OCI-LY1 (cell line): Measurements from ENCODE around the gene POLA1.

ENCODE experiments used
- EZH2 ChIP-seq: fragments of 200-600 bp; sonication (generic), shearing (Covaris generic); IDR thresholded peaks from 2 replicates; pipeline ENCODE4 v1.8.0; 2017; ENCODE audit warnings: borderline replicate concordance, mixed run types, mild to moderate bottlenecking, antibody characterized with exemption, low read length, moderate library complexity, mixed read lengths
- TF ChIP-seq, protein P1 (sequence below): fragments of 200-600 bp; sonication (generic), shearing (Covaris generic); IDR thresholded peaks from 2 replicates; pipeline ENCODE4 v1.5.1; 2017; ENCODE audit warnings: mild to moderate bottlenecking, antibody characterized with exemption, low read length, moderate library complexity, mixed read lengths

DNA sequence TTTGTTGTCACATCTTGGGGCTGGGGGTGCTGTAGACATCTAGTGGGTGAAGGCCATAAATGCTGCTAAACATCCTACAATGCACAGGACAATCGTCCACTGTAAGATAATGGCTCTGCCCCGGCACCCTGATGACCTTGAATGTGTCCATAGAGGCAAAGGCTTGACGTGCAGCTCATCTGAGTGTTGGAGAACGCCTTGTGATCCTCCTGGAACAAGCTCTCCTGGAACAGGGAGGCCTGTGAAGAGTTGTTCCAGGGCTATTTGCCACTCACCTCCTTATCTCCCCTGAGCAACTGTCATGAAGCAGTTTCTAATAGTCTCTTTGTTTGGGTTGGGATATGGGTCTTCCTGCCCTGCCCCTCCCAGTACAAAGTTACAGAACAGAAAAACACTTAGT is 31.4 kb upstream of the POLA1 start:
- TF ChIP-seq, protein P1, sequence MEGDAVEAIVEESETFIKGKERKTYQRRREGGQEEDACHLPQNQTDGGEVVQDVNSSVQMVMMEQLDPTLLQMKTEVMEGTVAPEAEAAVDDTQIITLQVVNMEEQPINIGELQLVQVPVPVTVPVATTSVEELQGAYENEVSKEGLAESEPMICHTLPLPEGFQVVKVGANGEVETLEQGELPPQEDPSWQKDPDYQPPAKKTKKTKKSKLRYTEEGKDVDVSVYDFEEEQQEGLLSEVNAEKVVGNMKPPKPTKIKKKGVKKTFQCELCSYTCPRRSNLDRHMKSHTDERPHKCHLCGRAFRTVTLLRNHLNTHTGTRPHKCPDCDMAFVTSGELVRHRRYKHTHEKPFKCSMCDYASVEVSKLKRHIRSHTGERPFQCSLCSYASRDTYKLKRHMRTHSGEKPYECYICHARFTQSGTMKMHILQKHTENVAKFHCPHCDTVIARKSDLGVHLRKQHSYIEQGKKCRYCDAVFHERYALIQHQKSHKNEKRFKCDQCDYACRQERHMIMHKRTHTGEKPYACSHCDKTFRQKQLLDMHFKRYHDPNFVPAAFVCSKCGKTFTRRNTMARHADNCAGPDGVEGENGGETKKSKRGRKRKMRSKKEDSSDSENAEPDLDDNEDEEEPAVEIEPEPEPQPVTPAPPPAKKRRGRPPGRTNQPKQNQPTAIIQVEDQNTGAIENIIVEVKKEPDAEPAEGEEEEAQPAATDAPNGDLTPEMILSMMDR = no peak
- no peak for TF ChIP-seq EZH2
